A673 (cell line): ENCODE measurements around the gene RGPD3.
"Not testable (repeated sequence)": the region's sequence is repeated elsewhere in the genome, so short reads cannot be mapped to it uniquely, and the experiment has no call there.

Source experiments
- CTCF ChIP-seq: fragments of 300-800, 200-600 bp; sonication (generic); conservative IDR thresholded peaks from 2 replicates; pipeline ENCODE4 v1.5.1; 2017; ENCODE audit warnings: low read depth, mild to moderate bottlenecking, antibody characterized with exemption, low read length, moderate library complexity, mixed read lengths
- EZH2 ChIP-seq: fragments of 200-600 bp; sonication (generic); IDR thresholded peaks from 2 replicates; pipeline ENCODE4 v1.6.1; 2017; ENCODE audit warnings: borderline replicate concordance, low read depth, mild to moderate bottlenecking, mixed read lengths, antibody characterized with exemption, low read length; ENCODE audit not compliant: poor library complexity, severe bottlenecking

- TF ChIP-seq EZH2, CTCF: not testable (repeated sequence)
Measured at GRCh38 chr2:106461882-106462281, 6.3 kb downstream of the RGPD3 start.
